Neural cell (in vitro differentiated cells): Measurements from ENCODE around the gene IFNGR2. TPM values are rescaled to one million over a fixed set of nuclear protein-coding genes. Genes with fewer than 3 reads are reported as not detected.

Source experiments
- H2AFZ ChIP-seq: fragments of 200-600, 300-800 bp; sonication (generic), shearing (Covaris generic); 2 replicates; pipeline ENCODE4 v1.6.0; 2014; ENCODE audit warnings: low read depth, mild to moderate bottlenecking, antibody characterized with exemption, low read length, moderate library complexity
- H3F3A ChIP-seq: fragments of 200-600 bp; shearing (Covaris generic); 2 replicates; pipeline ENCODE4 v1.6.1; 2016; ENCODE audit warnings: mild to moderate bottlenecking, moderate library complexity, mixed read lengths, antibody characterized with exemption, low read length; ENCODE audit not compliant: insufficient read depth, poor library complexity, severe bottlenecking
- H3K27ac ChIP-seq: fragments of 200-600, 300-800 bp; sonication (generic), shearing (Covaris generic); 2 replicates; pipeline ENCODE4 v1.5.1; 2014; ENCODE audit warnings: mild to moderate bottlenecking, low read length, moderate library complexity
- H3K27me3 ChIP-seq: fragments of 300-800, 200-600 bp; sonication (generic), shearing (Covaris generic); 2 replicates; pipeline ENCODE4 v1.6.0; 2014; ENCODE audit warnings: mild to moderate bottlenecking, low read depth, low read length, moderate library complexity; ENCODE audit not compliant: insufficient read depth
- H3K36me3 ChIP-seq: fragments of 300-800, 200-600 bp; sonication (generic), shearing (Covaris generic); 2 replicates; pipeline ENCODE4 v1.5.1; 2014; ENCODE audit warnings: mild to moderate bottlenecking, antibody characterized with exemption, low read length, moderate library complexity; ENCODE audit not compliant: insufficient read depth
- H3K4me2 ChIP-seq: fragments of 300-800, 200-600 bp; sonication (generic), shearing (Covaris generic); 2 replicates; pipeline ENCODE4 v1.6.0; 2014; ENCODE audit warnings: mild to moderate bottlenecking, low read length
- H3K4me3 ChIP-seq: fragments of 300-800, 200-600 bp; sonication (generic), shearing (Covaris generic); 2 replicates; pipeline ENCODE4 v1.5.1; 2014; ENCODE audit warnings: mild to moderate bottlenecking, low read length, moderate library complexity
- H3K79me2 ChIP-seq: fragments of 200-600 bp; shearing (Covaris generic); replicated peaks from 2 replicates; pipeline ENCODE4 v1.6.0; 2014; ENCODE audit warnings: mild to moderate bottlenecking, low read length, moderate library complexity; ENCODE audit not compliant: insufficient read depth
- H3K9ac ChIP-seq: fragments of 300-800, 200-600 bp; sonication (generic), shearing (Covaris generic); 2 replicates; pipeline ENCODE4 v1.6.1; 2016; ENCODE audit warnings: mild to moderate bottlenecking, low read length, mixed read lengths
- H3K9me2 ChIP-seq: fragments of 200-600 bp; shearing (Covaris generic); 2 replicates; pipeline ENCODE4 v1.6.1; 2016; ENCODE audit warnings: mild to moderate bottlenecking, low read length, mixed read lengths; ENCODE audit not compliant: insufficient read depth
- H3K9me3 ChIP-seq: fragments of 200-600, 300-800 bp; sonication (generic), shearing (Covaris generic); 2 replicates; pipeline ENCODE4 v1.6.1; 2016; ENCODE audit warnings: mild to moderate bottlenecking, mixed run types, low read length, moderate library complexity, mixed read lengths
- H4K20me1 ChIP-seq: fragments of 200-600 bp; shearing (Covaris generic); 2 replicates; pipeline ENCODE4 v1.6.1; 2016; ENCODE audit warnings: mild to moderate bottlenecking, mixed run types; ENCODE audit not compliant: insufficient read depth
- CTCF ChIP-seq: fragments of 450-650 bp; IDR thresholded peaks from 2 replicates; pipeline ENCODE4 v1.5.1; 2014; ENCODE audit warnings: antibody characterized with exemption, mild to moderate bottlenecking, moderate library complexity; ENCODE audit not compliant: poor library complexity, severe bottlenecking
- EP300 ChIP-seq: fragments of 450-650 bp; conservative IDR thresholded peaks from 2 replicates; pipeline ENCODE4 v1.6.1; 2014; ENCODE audit warnings: antibody characterized with exemption, mild to moderate bottlenecking, moderate library complexity; ENCODE audit not compliant: poor library complexity, severe bottlenecking
- EZH2 ChIP-seq: fragments of 200-600, 300-800 bp; shearing (Covaris generic), sonication (generic); IDR thresholded peaks from 2 replicates; pipeline ENCODE4 v1.6.1; 2014; ENCODE audit warnings: antibody characterized with exemption, low read length, borderline replicate concordance, mild to moderate bottlenecking; ENCODE audit not compliant: insufficient read depth, poor library complexity, severe bottlenecking
- MXI1 ChIP-seq: fragments of 450-650 bp; conservative IDR thresholded peaks from 2 replicates; pipeline ENCODE4 v1.6.1; 2014; ENCODE audit warnings: antibody characterized with exemption, mild to moderate bottlenecking; ENCODE audit not compliant: poor library complexity, severe bottlenecking
- POLR2AphosphoS5 ChIP-seq: IDR thresholded peaks from 2 replicates; pipeline ENCODE4 v1.6.1; 2012
- RAD21 ChIP-seq: fragments of 450-650 bp; conservative IDR thresholded peaks from 2 replicates; pipeline ENCODE4 v1.6.1; 2014; ENCODE audit warnings: antibody characterized with exemption, mild to moderate bottlenecking, moderate library complexity
- REST ChIP-seq: IDR thresholded peaks from 2 replicates; pipeline ENCODE4 v1.6.1; 2012; ENCODE audit warnings: borderline replicate concordance
- SMC3 ChIP-seq: fragments of 450-650 bp; conservative IDR thresholded peaks from 2 replicates; pipeline ENCODE4 v1.6.1; 2014; ENCODE audit warnings: antibody characterized with exemption, mild to moderate bottlenecking, moderate library complexity; ENCODE audit not compliant: poor library complexity
- TAF1 ChIP-seq: IDR thresholded peaks from 2 replicates; pipeline ENCODE4 v1.6.1; 2012; ENCODE audit warnings: low read depth
- polyA plus RNA-seq: library from polyadenylated mRNA; depleted of rRNA; stranded (reverse); fragments of >200 nt; gene quantifications from 2 replicates; pipeline ENCODE4 v1.2.3, GENCODE V29; 2014

The IFNGR2 gene
- polyA plus RNA-seq, 1 donor from 2014 or later = 57.2 TPM

GRCh38 chr21:33432496-33432895, 29.3 kb downstream of the IFNGR2 start:
- H3K36me3 ChIP-seq = peaks cover 5% of the 10 kb centered on the region

GRCh38 chr21:33433001-33433400, 29.8 kb downstream of the IFNGR2 start:
- no peaks in the 10 kb centered on the region for H4K20me1 ChIP-seq
- H3K4me2 ChIP-seq = no peak overlapping the region
- no peaks in the 10 kb centered on the region for H3K27me3 ChIP-seq
- TF ChIP-seq RAD21 = no peak
- H3K27ac ChIP-seq = no peak overlapping the region
- no peak overlapping the region for H2AFZ ChIP-seq
- H3K9me2 ChIP-seq = no peaks in the 10 kb centered on the region
- no peaks in the 10 kb centered on the region for H3K9me3 ChIP-seq
- H3K4me3 ChIP-seq = no peak overlapping the region
- peaks cover 5% of the 10 kb centered on the region for H3K36me3 ChIP-seq
- no peak overlapping the region for H3K9ac ChIP-seq
- H3F3A ChIP-seq = no peaks in the 10 kb centered on the region
- no peaks in the 10 kb centered on the region for H3K79me2 ChIP-seq

More at GRCh38 chr21:33432496-33432895, 29.3 kb downstream of the IFNGR2 start:
- Histone ChIP-seq H3K9me3 (no peaks in the 10 kb centered on the region), H3K27ac (no peak overlapping the region), H3K79me2 (no peaks in the 10 kb centered on the region), H3K9me2 (no peaks in the 10 kb centered on the region), H3F3A (no peaks in the 10 kb centered on the region), H2AFZ (no peak overlapping the region), H4K20me1 (no peaks in the 10 kb centered on the region), H3K4me3 (no peak overlapping the region), H3K4me2 (no peak overlapping the region), H3K27me3 (no peaks in the 10 kb centered on the region), H3K9ac (no peak overlapping the region)
- no peak for TF ChIP-seq MXI1
- TF ChIP-seq RAD21 = no peak
- TF ChIP-seq TAF1 = no peak
- no peak for TF ChIP-seq EP300
- TF ChIP-seq REST = no peak
- TF ChIP-seq POLR2AphosphoS5 = no peak
- no peak for TF ChIP-seq SMC3
- TF ChIP-seq EZH2 = no peak
- TF ChIP-seq CTCF = no peak
